H1 (cell line): ENCODE measurements around the gene CLDN15. TPM values are rescaled to one million over a fixed set of nuclear protein-coding genes. Genes with fewer than 3 reads are reported as not detected.

Experiments used
- CTCF ChIA-PET: fragments of 300-600 bp; sonication (Branson Sonifier 250); formaldehyde crosslinking; loops from one replicate; lab custom pipeline; 2021; ENCODE audit not compliant: partially characterized antibody; lab: Charles Lee
- POLR2A ChIA-PET: fragments of 300-600 bp; sonication (Branson Sonifier 250); formaldehyde crosslinking; loops from one replicate; lab custom pipeline; 2021; ENCODE audit warnings: inconsistent platforms; ENCODE audit not compliant: partially characterized antibody; lab: Charles Lee
- DNase-seq, 2 experiments: peaks; one replicate each; pipeline versions ENCODE4 v3.0.0 to v3.0.0-alpha.2; 2010 to 2022; ENCODE audit warnings: low spot score in 2 of 2, low read depth in 1 of 2, mixed read lengths in 1 of 2
- FAIRE-seq: peaks from 2 replicates; lab custom pipeline; 2011; peaks lifted over from hg19 to GRCh38; lab: Jason Lieb, UNC
- H2AFZ ChIP-seq: 2 replicates; pipeline ENCODE4 v1.8.1; 2012; ENCODE audit warnings: low read length, inconsistent platforms
- H2AK5ac ChIP-seq: 2 replicates; pipeline ENCODE4 v1.6.1; 2013; ENCODE audit warnings: low read depth, low read length
- H2BK120ac ChIP-seq: replicated peaks from 2 replicates; pipeline ENCODE3; 2013; ENCODE audit warnings: low read depth, low read length, inconsistent platforms
- H2BK12ac ChIP-seq: 2 replicates; pipeline ENCODE4 v1.6.1; 2013; ENCODE audit warnings: low read depth, low read length
- H2BK15ac ChIP-seq: 2 replicates; pipeline ENCODE4 v1.6.1; 2013; ENCODE audit warnings: low read length
- H2BK20ac ChIP-seq: 2 replicates; pipeline ENCODE4 v1.6.1; 2013; ENCODE audit warnings: low read length
- H2BK5ac ChIP-seq: 2 replicates; pipeline ENCODE4 v1.6.1; 2013; ENCODE audit warnings: low read depth, low read length
- H3K14ac ChIP-seq: 2 replicates; pipeline ENCODE4 v1.6.1; 2013; ENCODE audit warnings: inconsistent platforms; ENCODE audit not compliant: insufficient read length
- H3K18ac ChIP-seq: 2 replicates; pipeline ENCODE4 v1.6.1; 2013; ENCODE audit warnings: low read length; ENCODE audit errors: extremely low read depth
- H3K23ac ChIP-seq: 2 replicates; pipeline ENCODE4 v1.6.1; 2013; ENCODE audit warnings: inconsistent platforms; ENCODE audit not compliant: insufficient read length
- H3K23me2 ChIP-seq: 2 replicates; pipeline ENCODE4 v1.6.1; 2013; ENCODE audit warnings: low read depth, low read length
- H3K27ac ChIP-seq: 2 replicates; pipeline ENCODE4 v1.6.1; 2011; ENCODE audit warnings: low read depth, low read length, inconsistent platforms
- H3K27me3 ChIP-seq, 4 experiments: replicated peaks in 1 of 4; 1 replicate in 1 of 4; 2 replicates in 3 of 4; pipeline versions ENCODE4 v1.6.1 to v1.8.1; 2011 to 2013; ENCODE audit warnings: low read length in 3 of 4, mild to moderate bottlenecking in 3 of 4, inconsistent platforms in 2 of 4, mixed read lengths in 2 of 4, moderate library complexity in 1 of 4; ENCODE audit not compliant: control insufficient read depth in 3 of 4, insufficient read depth in 3 of 4; ENCODE audit errors: extremely low read depth in 1 of 4
- H3K36me3 ChIP-seq, 4 experiments: 2 replicates each; pipeline versions ENCODE4 v1.6.1 to v1.8.1; 2011 to 2013; ENCODE audit warnings: mild to moderate bottlenecking in 4 of 4, low read length in 3 of 4, moderate library complexity in 2 of 4, control low read depth in 1 of 4, inconsistent platforms in 1 of 4; ENCODE audit not compliant: insufficient read depth in 4 of 4, control insufficient read depth in 2 of 4
- H3K4ac ChIP-seq: replicated peaks from 2 replicates; pipeline ENCODE3; 2013; ENCODE audit warnings: low read length, low read depth, mixed read lengths, inconsistent platforms; ENCODE audit not compliant: insufficient read length
- H3K4me1 ChIP-seq, 4 experiments: replicated peaks in 1 of 4; 1 replicate in 1 of 4; 2 replicates in 3 of 4; pipeline versions ENCODE4 v1.6.1 to v1.8.1; 2011 to 2013; ENCODE audit warnings: low read length in 3 of 4, inconsistent platforms in 2 of 4, mixed read lengths in 1 of 4; ENCODE audit not compliant: insufficient read depth in 4 of 4, control insufficient read depth in 3 of 4
- H3K4me2 ChIP-seq, 2 experiments: 2 replicates each; pipeline versions ENCODE4 v1.6.1 to v1.8.1; 2011 to 2013; ENCODE audit warnings: low read depth in 2 of 2, low read length in 2 of 2, control low read depth in 1 of 2, inconsistent platforms in 1 of 2, mild to moderate bottlenecking in 1 of 2; ENCODE audit not compliant: insufficient read depth in 1 of 2
- H3K4me3 ChIP-seq, 4 experiments: fragments of 200-600, 300-600 bp in 1 of 4; sonication (generic), shearing (Covaris generic), sonication (Bioruptor Twin) in 1 of 4; 2 replicates each; pipeline versions ENCODE4 v1.5.1 to v1.8.1; 2011 to 2016; ENCODE audit warnings: low read length in 4 of 4, low read depth in 3 of 4, control low read depth in 2 of 4, inconsistent platforms in 2 of 4, mild to moderate bottlenecking in 2 of 4, mixed read lengths in 1 of 4, moderate library complexity in 1 of 4; ENCODE audit not compliant: insufficient read depth in 2 of 4; ENCODE audit errors: extremely low read depth in 1 of 4
- H3K56ac ChIP-seq: replicated peaks from 2 replicates; pipeline ENCODE3; 2013; ENCODE audit warnings: low read depth, mild to moderate bottlenecking, mixed read lengths, low read length, inconsistent platforms; ENCODE audit not compliant: insufficient read length
- H3K79me1 ChIP-seq: 2 replicates; pipeline ENCODE4 v1.6.1; 2013; ENCODE audit warnings: low read depth, low read length, control low read depth
- H3K79me2 ChIP-seq, 2 experiments: 2 replicates each; pipeline versions ENCODE4 v1.6.1 to v1.8.1; 2012 to 2013; ENCODE audit warnings: low read length in 2 of 2, mild to moderate bottlenecking in 2 of 2, inconsistent platforms in 1 of 2; ENCODE audit not compliant: insufficient read depth in 2 of 2, control insufficient read depth in 1 of 2
- H3K9ac ChIP-seq, 4 experiments: replicated peaks in 1 of 4; 1 replicate in 1 of 4; 2 replicates in 3 of 4; pipeline versions ENCODE4 v1.6.1 to v1.8.1; 2011 to 2013; ENCODE audit warnings: low read depth in 3 of 4, low read length in 3 of 4, control low read depth in 2 of 4, mild to moderate bottlenecking in 2 of 4, moderate library complexity in 2 of 4, inconsistent platforms in 1 of 4; ENCODE audit errors: extremely low read depth in 1 of 4
- H3K9me3 ChIP-seq, 2 experiments: 2 replicates each; pipeline versions ENCODE4 v1.6.1 to v1.8.1; 2012 to 2013; ENCODE audit warnings: mild to moderate bottlenecking in 2 of 2, moderate library complexity in 2 of 2, control low read depth in 1 of 2, inconsistent platforms in 1 of 2, low read depth in 1 of 2, low read length in 1 of 2, mixed read lengths in 1 of 2; ENCODE audit not compliant: insufficient read depth in 2 of 2
- H4K20me1 ChIP-seq, 2 experiments: replicated peaks in 1 of 2; 2 replicates each; pipeline versions ENCODE3 to v1.8.1; 2011 to 2013; ENCODE audit warnings: inconsistent platforms in 2 of 2, low read length in 2 of 2, mild to moderate bottlenecking in 1 of 2; ENCODE audit not compliant: insufficient read depth in 2 of 2, control insufficient read depth in 1 of 2
- H4K5ac ChIP-seq: 2 replicates; pipeline ENCODE4 v1.6.1; 2013; ENCODE audit warnings: low read length, low read depth, mixed read lengths, inconsistent platforms; ENCODE audit not compliant: insufficient read length
- H4K8ac ChIP-seq: 2 replicates; pipeline ENCODE4 v1.8.0; 2013; ENCODE audit warnings: mild to moderate bottlenecking, moderate library complexity, low read length, inconsistent platforms; ENCODE audit not compliant: insufficient read depth; ENCODE audit errors: extremely low read depth
- H4K91ac ChIP-seq: replicated peaks from 2 replicates; pipeline ENCODE3; 2013; ENCODE audit warnings: low read length, mixed read lengths, inconsistent platforms; ENCODE audit not compliant: insufficient read length
- BACH1 ChIP-seq: IDR thresholded peaks from 2 replicates; pipeline ENCODE4 v1.6.1; 2012; ENCODE audit warnings: low read length, improper control_type of control experiment
- SIRT6 ChIP-seq: IDR thresholded peaks from one replicate; pipeline ENCODE4 v1.7.1; 2012; ENCODE audit warnings: low read length, inconsistent platforms
- SP2 ChIP-seq: IDR thresholded peaks from 2 replicates; pipeline ENCODE4 v1.6.1; 2012; ENCODE audit warnings: mild to moderate bottlenecking, low read length, inconsistent platforms
- WGBS, 2 experiments: shearing (Covaris generic) in 1 of 2; methylation state at CpG; one replicate each; pipeline versions ENCODE4 v1.1.6 to v1.1.7; 2013 to 2015; ENCODE audit warnings: low lambda C conversion rate in 2 of 2, mixed read lengths in 2 of 2, inconsistent platforms in 1 of 2, low coverage in 1 of 2, missing lambda C conversion rate in 1 of 2; ENCODE audit not compliant: insufficient replicate concordance in 2 of 2, insufficient coverage in 1 of 2, insufficient read length in 1 of 2; ENCODE audit errors: extremely low coverage in 1 of 2, missing lambda C conversion rate in 1 of 2; 5-methylcytosine and 5-hydroxymethylcytosine counted together
- polyA plus RNA-seq, 7 experiments: library from polyadenylated mRNA; depleted of rRNA in 3 of 7; stranded (reverse) in 5 of 7; unstranded in 2 of 7; fragments of >200 nt in 5 of 7; fragments of 200-250 nt in 2 of 7; gene quantifications; 1 replicate in 5 of 7; 2 replicates in 1 of 7; 4 replicates in 1 of 7; pipeline versions ENCODE4 v1.2.1 to v1.2.3, GENCODE V29; 2011 to 2013; ENCODE audit warnings: missing spikeins in 2 of 7, mixed read lengths in 2 of 7
- total RNA-seq: library from RNA; stranded (reverse); fragmentation: NEBNext Ultra II Directional; extraction: Animal tissue kit (Norgen Biotek cat#: 25700); gene quantifications from 2 replicates; pipeline ENCODE4 v1.2.1, GENCODE V29; 2021
- TF ChIP-seq, protein P1 (sequence below): IDR thresholded peaks from 2 replicates; pipeline ENCODE4 v1.6.1; 2012; ENCODE audit warnings: inconsistent platforms

Gene CLDN15
- total and polyA plus RNA-seq, 2 of the 8 experiments (the other 6 are each of a cell fraction or from before 2014, with no cell fraction given) = 5.5 to 7.6 TPM

DNA sequence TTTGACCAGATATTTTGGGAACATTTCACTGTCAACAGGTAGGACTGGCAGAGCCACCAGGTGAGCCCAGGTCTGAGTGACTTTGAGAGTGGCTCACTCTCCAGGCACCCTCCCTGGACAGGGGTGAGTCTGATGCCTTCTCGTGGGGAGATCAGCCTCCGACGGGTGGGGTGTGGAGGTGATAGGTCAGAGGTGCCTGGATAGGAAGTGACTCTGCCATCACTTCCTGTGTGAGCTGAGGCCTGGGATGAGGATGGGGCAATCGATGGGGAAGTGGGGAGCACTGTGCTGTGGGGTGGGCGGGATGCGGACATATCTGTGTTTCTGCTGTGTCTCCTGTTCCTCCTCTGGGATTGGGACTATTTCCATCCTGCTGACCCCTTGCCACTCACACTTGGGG, 49.4 kb upstream of the CLDN15 start:
- no peak overlapping the region for H4K5ac ChIP-seq
- H3K4me3 ChIP-seq = no peak overlapping the region
- H4K8ac ChIP-seq = no peak overlapping the region
- WGBS, 2 experiments = 87% methylated on average over 6 of the region's 6 CpGs; no CpG with 5 or more reads in 1 of the 2 experiments
- H2BK120ac ChIP-seq = no peak overlapping the region
- peak overlapping the region; percentile 56; the same call in 1 of the 2 replicates for H2BK5ac ChIP-seq
- no peak overlapping the region for H3K18ac ChIP-seq
- no peak overlapping the region for H2BK20ac ChIP-seq
- H4K20me1 ChIP-seq = peaks cover 0 to 3% of the 10 kb centered on the region in 2 experiments
- H3K4me1 ChIP-seq = peaks cover 0 to 21% (median 8%) of the 10 kb centered on the region in 4 experiments; a peak in 6 of 7 replicates
- FAIRE-seq (no peak), DNase-seq (no peak)
- peak overlapping the region in 1 of 2 experiments; percentile 34; a peak in 1 of 4 replicates for H3K4me2 ChIP-seq
- H3K36me3 ChIP-seq = peaks cover 0 to 8% (median 5%) of the 10 kb centered on the region in 4 experiments; a peak in 4 of 8 replicates
- H2AK5ac ChIP-seq = no peak overlapping the region
- H3K79me2 ChIP-seq = peaks cover 0 to 19% of the 10 kb centered on the region in 2 experiments; a peak in 2 of 4 replicates
- no peak overlapping the region for H2BK15ac ChIP-seq
- no peak overlapping the region for H3K56ac ChIP-seq
- H3K14ac ChIP-seq = no peak overlapping the region
- H2BK12ac ChIP-seq = no peak overlapping the region
- no peaks in the 10 kb centered on the region for H3K27me3 ChIP-seq
- ChIA-PET POLR2A (no interaction called here), CTCF (no interaction called here)
- H3K23ac ChIP-seq = no peak overlapping the region
- no peak overlapping the region for H2AFZ ChIP-seq
- H3K27ac ChIP-seq = no peak overlapping the region
- no peaks in the 10 kb centered on the region for H3K9me3 ChIP-seq
- no peak overlapping the region for H3K9ac ChIP-seq
- H3K23me2 ChIP-seq = peaks cover 4% of the 10 kb centered on the region; the same call in 1 of the 2 replicates
- H4K91ac ChIP-seq = no peak overlapping the region
- no peak overlapping the region for H3K4ac ChIP-seq
- peaks cover 5% of the 10 kb centered on the region; the same call in 1 of the 2 replicates for H3K79me1 ChIP-seq
- no peak for TF ChIP-seq BACH1
- no peak for TF ChIP-seq SIRT6
- TF ChIP-seq SP2 = no peak
- TF ChIP-seq, protein P1, sequence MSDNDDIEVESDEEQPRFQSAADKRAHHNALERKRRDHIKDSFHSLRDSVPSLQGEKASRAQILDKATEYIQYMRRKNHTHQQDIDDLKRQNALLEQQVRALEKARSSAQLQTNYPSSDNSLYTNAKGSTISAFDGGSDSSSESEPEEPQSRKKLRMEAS = no peak
